ENCODE results near the gene SETD6. TPM values are rescaled to one million over a fixed set of nuclear protein-coding genes. Genes with fewer than 3 reads are reported as not detected.

Gene SETD6
- total and polyA plus RNA-seq, 2 of the 8 experiments (the other 6 are each of a cell fraction or from before 2014, with no cell fraction given) = 25.3 to 40.5 TPM

- TF ChIP-seq CHD7 (IDR thresholded peaks at IDR 0.05; ENCODE audit: insufficient replicate concordance, low read length) (no peak), JUND (IDR thresholded peaks at IDR 0.05; ENCODE audit: low read length) (no peak), CEBPB (IDR thresholded peaks at IDR 0.05; ENCODE audit: low read depth, low read length) (no peak), GABPA (IDR thresholded peaks at IDR 0.05; ENCODE audit: borderline replicate concordance, insufficient read depth, low read length) (no peak), TEAD4 (IDR thresholded peaks at IDR 0.05; ENCODE audit: low read depth, low read length) (no peak), NANOG (IDR thresholded peaks at IDR 0.05; ENCODE audit: insufficient read depth, low read depth, low read length, poor library complexity, severe bottlenecking) (no peak), TAF1 (IDR thresholded peaks at IDR 0.05; ENCODE audit: low read depth, low read length) (no peak), TBP (IDR thresholded peaks at IDR 0.05; ENCODE audit: low read depth, low read length) (no peak), POU5F1 (IDR thresholded peaks at IDR 0.05; ENCODE audit: low read depth, low read length) (no peak), SIX5 (IDR thresholded peaks at IDR 0.05; ENCODE audit: low read depth, low read length) (no peak)
These were observed 14.9 kb downstream of the SETD6 start (continued) for GRCh38 chr16:58530179-58530578.
